ENCODE data around the gene SPSB2. TPM values are rescaled to one million over a fixed set of nuclear protein-coding genes. Genes with fewer than 3 reads are reported as not detected.

SPSB2 gene
- total RNA-seq, 1 donor from 2014 or later: 3.2 TPM

GRCh38 chr12:6839482-6840201 lies 33.5 kb downstream of the SPSB2 start:
- Histone ChIP-seq H3K27ac (replicated peaks) (peak overlapping the region; percentile 54), H3K36me3 (peaks cover 49% of the 10 kb centered on the region), H3K4me3 (no peak overlapping the region), H3K4me1 (peaks cover 25% of the 10 kb centered on the region), H3K27me3 (ENCODE audit: low read depth) (no peaks in the 10 kb centered on the region), H3K9me3 (replicated peaks) (no peaks in the 10 kb centered on the region)
- TF ChIP-seq CTCF (IDR thresholded peaks at IDR 0.05; ENCODE audit: borderline replicate concordance): no peak
- no peak for DNase-seq
- intact Hi-C loops (cut with micrococcal nuclease): no loop called here

GRCh38 chr12:6838854-6839253 lies 34.2 kb downstream of the SPSB2 start:
- H3K36me3 ChIP-seq: peaks cover 45% of the 10 kb centered on the region

GRCh38 chr12:6837370-6838060 lies 35.6 kb downstream of the SPSB2 start:
- no peaks in the 10 kb centered on the region for H3K9me3 ChIP-seq (replicated peaks)
- H3K4me1 ChIP-seq: peaks cover 30% of the 10 kb centered on the region
- DNase-seq: no peak
- intact Hi-C loops (cut with micrococcal nuclease): no loop called here
- peaks cover 44% of the 10 kb centered on the region for H3K36me3 ChIP-seq
- no peak for TF ChIP-seq CTCF (IDR thresholded peaks at IDR 0.05; ENCODE audit: borderline replicate concordance)
- no peak overlapping the region for H3K27ac ChIP-seq (replicated peaks)
- no peak overlapping the region for H3K4me3 ChIP-seq
- no peaks in the 10 kb centered on the region for H3K27me3 ChIP-seq (ENCODE audit: low read depth)

More at GRCh38 chr12:6838854-6839253, 34.2 kb downstream of the SPSB2 start:
- Histone ChIP-seq H3K4me1 (peaks cover 30% of the 10 kb centered on the region), H3K9me3 (replicated peaks) (no peaks in the 10 kb centered on the region), H3K27ac (replicated peaks) (no peak overlapping the region), H3K4me3 (no peak overlapping the region), H3K27me3 (ENCODE audit: low read depth) (no peaks in the 10 kb centered on the region)
- intact Hi-C loops (cut with micrococcal nuclease): no loop called here
- TF ChIP-seq CTCF (IDR thresholded peaks at IDR 0.05; ENCODE audit: borderline replicate concordance): no peak
- DNase-seq: no peak

- no peak for DNase-seq
- H3K4me1 ChIP-seq: peaks cover 30% of the 10 kb centered on the region
These were observed 36.3 kb downstream of the SPSB2 start for GRCh38 chr12:6836851-6837250.

GRCh38 chr12:6834873-6835272 lies 38.2 kb downstream of the SPSB2 start:
- Histone ChIP-seq H3K27me3 (ENCODE audit: low read depth) (no peaks in the 10 kb centered on the region), H3K4me3 (peak overlapping the region; percentile 64), H3K36me3 (peaks cover 54% of the 10 kb centered on the region), H3K4me1 (peaks cover 24% of the 10 kb centered on the region), H3K9me3 (replicated peaks) (no peaks in the 10 kb centered on the region), H3K27ac (replicated peaks) (peak overlapping the region; percentile 83)
- DNase-seq: no peak
- intact Hi-C loops (cut with micrococcal nuclease): no loop called here
- no peak for TF ChIP-seq CTCF (IDR thresholded peaks at IDR 0.05; ENCODE audit: borderline replicate concordance)

More at GRCh38 chr12:6836851-6837250, 36.3 kb downstream of the SPSB2 start:
- Histone ChIP-seq H3K36me3 (peaks cover 47% of the 10 kb centered on the region), H3K27me3 (ENCODE audit: low read depth) (no peaks in the 10 kb centered on the region), H3K27ac (replicated peaks) (no peak overlapping the region), H3K9me3 (replicated peaks) (no peaks in the 10 kb centered on the region), H3K4me3 (no peak overlapping the region)
- TF ChIP-seq CTCF (IDR thresholded peaks at IDR 0.05; ENCODE audit: borderline replicate concordance): no peak
- intact Hi-C loops (cut with micrococcal nuclease): no loop called here
